HFFc6 (cell line): ENCODE measurements around the gene SHC2. TPM values are rescaled to one million over a fixed set of nuclear protein-coding genes. Genes with fewer than 3 reads are reported as not detected.

Experiments
- DNase-seq: peaks from one replicate; pipeline ENCODE4 v3.0.0-alpha.2; 2018
- H3K27ac Mint-ChIP-seq: 2 replicates; pipeline ENCODE4 v1.8.0; 2020; ENCODE audit warnings: mild to moderate bottlenecking, mixed read lengths
- H3K27me3 Mint-ChIP-seq: 2 replicates; pipeline ENCODE4 v1.8.0; 2021; ENCODE audit warnings: mild to moderate bottlenecking, moderate library complexity, mixed read lengths; ENCODE audit not compliant: insufficient read depth
- H3K36me3 Mint-ChIP-seq: 2 replicates; pipeline ENCODE4 v1.8.0; 2021; ENCODE audit warnings: low read depth, mixed read lengths
- H3K4me1 Mint-ChIP-seq: 2 replicates; pipeline ENCODE4 v1.8.0; 2020; ENCODE audit warnings: low read depth, mixed read lengths
- H3K4me3 Mint-ChIP-seq: 2 replicates; pipeline ENCODE4 v1.8.0; 2020; ENCODE audit warnings: mild to moderate bottlenecking, moderate library complexity, mixed read lengths
- H3K9me3 Mint-ChIP-seq: 2 replicates; pipeline ENCODE4 v1.8.0; 2020; ENCODE audit warnings: mild to moderate bottlenecking, mixed read lengths
- total RNA-seq, 6 experiments: library from RNA; stranded (reverse); fragmentation: NEBNext Ultra II Directional; extraction: Animal tissue kit (Norgen Biotek cat#: 25700); gene quantifications; 2 replicates in 1 of 6; 3 replicates in 5 of 6; pipeline ENCODE4 v1.2.3, GENCODE V29; 2021
- TF ChIP-seq, protein P1 (sequence below): fragments of 200-600 bp; sonication (generic); IDR thresholded peaks from 2 replicates; pipeline ENCODE4 v1.5.0; 2021; ENCODE audit warnings: antibody characterized with exemption, mild to moderate bottlenecking

The SHC2 gene
- total RNA-seq, 6 experiments from 2014 or later: not detected

DNA sequence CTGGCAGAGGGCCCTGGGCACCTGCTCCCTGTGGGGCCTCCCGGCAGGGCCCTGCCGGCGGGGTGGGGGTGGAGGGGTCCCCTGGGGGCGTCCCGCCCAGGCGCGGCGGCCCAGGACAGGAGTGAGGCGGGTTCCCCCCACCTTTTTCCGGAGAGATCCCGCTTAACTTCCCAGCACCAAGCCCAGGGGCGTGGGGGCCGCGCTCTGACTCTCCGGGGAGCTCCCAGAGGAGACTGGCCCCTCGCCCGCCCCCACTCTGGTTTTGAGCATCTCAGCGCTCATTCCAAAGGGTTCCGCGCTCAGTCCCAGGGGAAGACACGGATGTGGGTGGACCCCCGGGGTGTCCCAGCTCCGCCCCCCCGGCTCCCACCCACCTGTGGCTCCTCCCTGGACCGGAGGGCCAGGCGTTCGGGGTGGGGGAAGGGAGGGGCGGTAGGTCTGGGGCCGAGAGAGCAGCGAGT lies 52.4 kb downstream of the SHC2 start:
- H3K9me3 Mint-ChIP-seq: peaks cover 3% of the 10 kb centered on the region
- 0 out of 2 replicates have a peak, but pooled peaks cover 4% of the 10 kb centered on the region for H3K4me1 Mint-ChIP-seq
- no peak for DNase-seq
- H3K4me3 Mint-ChIP-seq: no peak overlapping the region
- TF ChIP-seq, protein P1, sequence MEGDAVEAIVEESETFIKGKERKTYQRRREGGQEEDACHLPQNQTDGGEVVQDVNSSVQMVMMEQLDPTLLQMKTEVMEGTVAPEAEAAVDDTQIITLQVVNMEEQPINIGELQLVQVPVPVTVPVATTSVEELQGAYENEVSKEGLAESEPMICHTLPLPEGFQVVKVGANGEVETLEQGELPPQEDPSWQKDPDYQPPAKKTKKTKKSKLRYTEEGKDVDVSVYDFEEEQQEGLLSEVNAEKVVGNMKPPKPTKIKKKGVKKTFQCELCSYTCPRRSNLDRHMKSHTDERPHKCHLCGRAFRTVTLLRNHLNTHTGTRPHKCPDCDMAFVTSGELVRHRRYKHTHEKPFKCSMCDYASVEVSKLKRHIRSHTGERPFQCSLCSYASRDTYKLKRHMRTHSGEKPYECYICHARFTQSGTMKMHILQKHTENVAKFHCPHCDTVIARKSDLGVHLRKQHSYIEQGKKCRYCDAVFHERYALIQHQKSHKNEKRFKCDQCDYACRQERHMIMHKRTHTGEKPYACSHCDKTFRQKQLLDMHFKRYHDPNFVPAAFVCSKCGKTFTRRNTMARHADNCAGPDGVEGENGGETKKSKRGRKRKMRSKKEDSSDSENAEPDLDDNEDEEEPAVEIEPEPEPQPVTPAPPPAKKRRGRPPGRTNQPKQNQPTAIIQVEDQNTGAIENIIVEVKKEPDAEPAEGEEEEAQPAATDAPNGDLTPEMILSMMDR: no peak
- H3K36me3 Mint-ChIP-seq: no peaks in the 10 kb centered on the region
- H3K27me3 Mint-ChIP-seq: peaks cover 2% of the 10 kb centered on the region; the same call in 1 of the 2 replicates
- H3K27ac Mint-ChIP-seq: no peak overlapping the region

DNA sequence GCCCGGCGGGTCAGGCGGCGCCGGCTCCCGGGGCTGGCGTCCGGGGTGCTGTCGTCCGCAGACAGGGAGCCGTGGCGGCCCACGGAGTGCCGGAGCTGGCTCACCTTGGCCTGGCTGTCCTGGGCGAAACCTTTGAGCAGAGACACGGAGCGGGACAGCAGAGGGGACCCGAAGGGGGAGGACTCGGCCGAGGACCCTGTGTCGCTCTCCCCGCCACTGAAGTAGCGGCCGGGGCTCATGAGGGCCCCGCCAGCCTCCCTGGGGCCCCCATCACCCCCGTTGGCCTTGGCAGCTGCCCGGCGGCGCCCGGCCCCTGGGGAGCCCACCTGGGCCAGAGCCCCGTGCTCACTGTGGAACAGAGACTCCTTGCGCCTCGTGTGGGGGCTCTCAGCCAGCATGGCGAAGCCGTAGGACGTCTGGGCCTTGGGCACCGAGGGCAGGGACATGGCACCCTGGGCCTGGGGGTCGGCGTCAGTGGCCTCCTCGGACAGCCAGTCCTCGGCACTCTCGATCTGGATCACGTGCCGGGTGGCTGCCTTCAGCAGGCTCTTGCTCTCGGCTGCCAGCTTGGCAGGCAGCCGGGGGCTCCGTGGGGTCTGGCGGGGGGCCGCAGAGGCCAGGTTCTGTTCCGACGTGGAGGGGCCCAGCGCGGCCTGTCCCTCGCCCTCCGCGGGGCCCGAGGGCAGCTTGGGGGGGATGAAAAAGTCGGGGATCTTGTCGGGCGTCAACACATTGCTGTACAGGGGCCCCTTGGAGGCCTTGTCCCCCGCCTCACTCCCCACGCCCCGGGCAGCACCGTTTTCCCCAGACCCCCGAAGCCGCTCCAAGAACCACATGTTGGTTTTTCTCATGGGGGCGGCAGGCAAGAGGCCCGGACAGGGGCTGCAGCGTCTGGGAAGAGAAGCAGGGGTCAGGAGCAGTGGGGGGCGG lies 53.1 kb downstream of the SHC2 start:
- H3K27ac Mint-ChIP-seq: no peak overlapping the region
- H3K4me1 Mint-ChIP-seq: 0 out of 2 replicates have a peak, but pooled peaks cover 4% of the 10 kb centered on the region
- H3K9me3 Mint-ChIP-seq: peaks cover 3% of the 10 kb centered on the region
- H3K36me3 Mint-ChIP-seq: no peaks in the 10 kb centered on the region
- TF ChIP-seq, protein P1: no peak
- no peak overlapping the region for H3K4me3 Mint-ChIP-seq
- no peak for DNase-seq
- H3K27me3 Mint-ChIP-seq: peaks cover 4% of the 10 kb centered on the region

DNA sequence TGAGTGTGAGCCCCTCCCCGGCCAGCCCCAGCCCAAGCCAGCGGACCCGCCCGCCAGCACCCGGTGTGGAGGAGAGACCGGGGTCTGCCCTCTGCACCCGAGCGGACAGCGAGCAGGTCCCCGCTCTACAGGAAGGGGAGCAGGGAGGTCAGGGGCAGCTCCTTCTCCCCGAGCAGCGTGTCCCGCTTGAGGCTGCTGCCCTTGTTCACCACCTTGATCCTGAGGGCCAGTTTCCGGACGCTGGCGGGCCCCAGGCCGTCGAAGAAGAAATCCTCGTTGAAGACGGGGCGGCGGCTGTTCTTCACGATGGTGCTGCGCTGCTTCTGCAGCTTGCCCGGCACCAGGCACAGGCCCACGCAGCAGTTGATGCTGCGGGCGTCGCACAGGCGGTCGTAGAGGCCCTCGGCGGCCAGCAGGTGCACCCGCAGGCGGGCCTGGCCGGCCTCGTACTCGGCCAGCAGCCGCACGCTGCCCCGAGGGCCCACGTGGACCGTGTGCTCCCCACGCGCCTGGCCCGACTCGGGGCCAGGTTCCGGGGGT lies 53.8 kb downstream of the SHC2 start:
- no peak overlapping the region for H3K4me3 Mint-ChIP-seq
- H3K36me3 Mint-ChIP-seq: no peaks in the 10 kb centered on the region
- H3K27me3 Mint-ChIP-seq: peaks cover 4% of the 10 kb centered on the region
- 0 out of 2 replicates have a peak, but pooled peaks cover 4% of the 10 kb centered on the region for H3K4me1 Mint-ChIP-seq
- peaks cover 3% of the 10 kb centered on the region for H3K9me3 Mint-ChIP-seq
- TF ChIP-seq, protein P1: no peak
- H3K27ac Mint-ChIP-seq: no peak overlapping the region
- DNase-seq: no peak

DNA sequence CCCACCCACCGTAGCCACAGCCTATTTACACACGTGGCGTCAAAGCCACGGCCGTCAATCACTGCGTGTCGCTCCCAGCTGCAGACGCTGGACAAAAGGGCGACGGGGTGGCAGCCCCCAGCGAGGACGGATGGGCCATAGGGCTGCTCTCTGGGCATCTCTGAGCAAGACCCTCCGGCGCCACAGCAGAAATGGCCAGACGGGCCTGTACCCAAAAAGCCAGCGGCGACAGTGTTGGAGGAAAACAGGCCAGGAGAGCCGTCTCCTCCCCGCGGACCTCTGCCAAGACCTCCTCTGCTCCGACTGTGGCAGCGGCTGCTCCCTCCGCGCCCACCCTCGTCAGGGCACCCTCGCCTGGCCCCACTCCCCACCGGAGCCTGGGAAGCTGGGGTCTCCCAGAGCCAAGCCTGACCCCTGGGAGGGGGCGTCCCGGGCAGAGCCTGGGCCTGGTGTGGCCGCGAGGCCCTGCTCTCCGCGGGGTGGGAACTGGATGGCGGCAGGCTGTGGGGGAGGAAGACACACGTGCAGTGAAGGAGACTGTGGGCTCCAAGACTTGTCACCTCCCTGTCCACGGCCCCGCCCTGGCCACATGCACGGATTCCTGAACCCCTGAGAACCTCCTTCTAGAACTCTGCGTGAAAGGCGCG lies 54.6 kb downstream of the SHC2 start:
- TF ChIP-seq, protein P1: no peak
- H3K27ac Mint-ChIP-seq: no peak overlapping the region
- no peak overlapping the region for H3K4me3 Mint-ChIP-seq
- no peaks in the 10 kb centered on the region for H3K36me3 Mint-ChIP-seq
- peaks cover 3% of the 10 kb centered on the region; the same call in 1 of the 2 replicates for H3K27me3 Mint-ChIP-seq
- DNase-seq: no peak
- peaks cover 3% of the 10 kb centered on the region; the same call in 1 of the 2 replicates for H3K9me3 Mint-ChIP-seq
- 0 out of 2 replicates have a peak, but pooled peaks cover 4% of the 10 kb centered on the region for H3K4me1 Mint-ChIP-seq

DNA sequence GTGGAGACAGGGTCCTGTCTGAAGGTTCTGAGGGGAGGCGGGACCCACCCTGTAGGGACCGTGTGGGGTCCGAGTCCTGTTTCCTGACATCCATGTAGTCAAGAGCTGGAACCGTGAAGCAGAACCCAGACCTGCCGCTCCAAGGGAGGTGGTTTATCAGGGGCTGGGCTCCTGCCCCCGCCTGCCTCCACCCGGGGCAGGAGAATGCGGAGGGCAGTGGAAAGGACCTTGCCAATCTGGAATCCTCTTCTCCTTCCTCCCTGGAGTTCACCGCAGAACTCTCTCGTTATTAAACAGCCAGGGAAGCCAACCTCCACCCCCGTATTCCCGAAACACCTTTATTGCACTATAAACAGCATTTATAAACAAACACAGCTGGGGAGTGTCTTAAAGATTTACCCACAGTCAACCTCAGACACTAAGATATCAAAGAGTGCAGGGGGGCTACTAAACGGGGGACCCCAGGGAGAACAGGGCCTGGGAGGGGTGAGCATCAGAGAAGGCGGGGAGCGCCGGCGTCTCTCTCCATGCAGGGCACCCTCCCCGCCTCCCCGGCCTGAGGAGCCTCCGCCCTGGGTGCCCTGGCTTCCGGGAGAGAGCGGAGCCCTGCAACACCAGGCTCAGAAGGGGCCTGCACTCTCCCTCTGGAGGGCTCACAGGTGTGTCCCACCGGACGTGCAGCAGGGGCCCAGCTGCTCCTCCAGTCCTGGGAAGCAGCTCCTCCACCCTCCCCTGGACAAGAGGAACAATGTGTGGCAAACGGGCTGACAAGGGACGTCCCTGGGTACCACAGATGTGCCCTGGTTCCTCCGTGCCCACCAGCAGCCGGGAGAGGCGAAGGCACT lies 55.5 kb downstream of the SHC2 start:
- Mint-ChIP-seq H3K36me3 (no peaks in the 10 kb centered on the region), H3K9me3 (peaks cover 3% of the 10 kb centered on the region; the same call in 1 of the 2 replicates), H3K4me1 (0 out of 2 replicates have a peak, but pooled peaks cover 4% of the 10 kb centered on the region), H3K27me3 (peaks cover 3% of the 10 kb centered on the region; the same call in 1 of the 2 replicates), H3K4me3 (no peak overlapping the region), H3K27ac (no peak overlapping the region)
- no peak for DNase-seq
- TF ChIP-seq, protein P1: no peak
